Measurements from ENCODE around the gene CRLF1.

Gene CRLF1

GRCh38 chr19:18620311-18620710, 13.7 kb upstream of the CRLF1 start:
- Histone ChIP-seq H3K4me1 (ENCODE audit: insufficient read depth, low read length) (no peaks in the 10 kb centered on the region; the same call in 1 of the 2 replicates), H3K9me3 (ENCODE audit: control insufficient read depth, insufficient read depth, low read length) (no peaks in the 10 kb centered on the region), H3K36me3 (ENCODE audit: insufficient read depth, low read length) (no peaks in the 10 kb centered on the region), H3K9ac (ENCODE audit: low read depth, low read length) (no peak overlapping the region)

GRCh38 chr19:18618236-18618635, 11.6 kb upstream of the CRLF1 start:
- Histone ChIP-seq H3K4me1 (ENCODE audit: insufficient read depth, low read length) (no peaks in the 10 kb centered on the region; the same call in 1 of the 2 replicates), H3K9me3 (ENCODE audit: control insufficient read depth, insufficient read depth, low read length) (no peaks in the 10 kb centered on the region), H3K36me3 (ENCODE audit: insufficient read depth, low read length) (no peaks in the 10 kb centered on the region), H3K9ac (ENCODE audit: low read depth, low read length) (no peak overlapping the region)

GRCh38 chr19:18617562-18617961, 11.0 kb upstream of the CRLF1 start:
- no peaks in the 10 kb centered on the region for H3K9me3 ChIP-seq (ENCODE audit: control insufficient read depth, insufficient read depth, low read length)
- H3K36me3 ChIP-seq (ENCODE audit: insufficient read depth, low read length): no peaks in the 10 kb centered on the region
- no peak overlapping the region for H3K9ac ChIP-seq (ENCODE audit: low read depth, low read length)
- no peaks in the 10 kb centered on the region; the same call in 1 of the 2 replicates for H3K4me1 ChIP-seq (ENCODE audit: insufficient read depth, low read length)

- Histone ChIP-seq H3K4me1 (ENCODE audit: insufficient read depth, low read length) (peaks cover 3% of the 10 kb centered on the region; the same call in 1 of the 2 replicates), H3K36me3 (ENCODE audit: insufficient read depth, low read length) (no peaks in the 10 kb centered on the region), H3K9me3 (ENCODE audit: control insufficient read depth, insufficient read depth, low read length) (no peaks in the 10 kb centered on the region), H3K9ac (ENCODE audit: low read depth, low read length) (no peak overlapping the region)
These were observed 9.4 kb upstream of the CRLF1 start for GRCh38 chr19:18616023-18616422.

GRCh38 chr19:18613589-18614234, 7.1 kb upstream of the CRLF1 start:
- Histone ChIP-seq H3K9me3 (ENCODE audit: control insufficient read depth, insufficient read depth, low read length) (no peaks in the 10 kb centered on the region), H3K36me3 (ENCODE audit: insufficient read depth, low read length) (no peaks in the 10 kb centered on the region), H3K9ac (ENCODE audit: low read depth, low read length) (no peak overlapping the region; the same call in 1 of the 2 replicates), H3K4me1 (ENCODE audit: insufficient read depth, low read length) (peaks cover 15% of the 10 kb centered on the region)

- peak within 1 kb of the TSS; percentile 37; the same call in 1 of the 2 replicates for H3K9ac ChIP-seq (ENCODE audit: low read depth, low read length)
These were observed 6.4 kb upstream of the CRLF1 start, which contains the start of gene TMEM59L for GRCh38 chr19:18612772-18613588. TMEM59L (plus strand) TSS chr19:18612870; CDS start chr19:18612959, 89 bp downstream.

GRCh38 chr19:18612051-18612771, 5.6 kb upstream of the CRLF1 start:
- peaks cover 15% of the 10 kb centered on the region for H3K4me1 ChIP-seq (ENCODE audit: insufficient read depth, low read length)
- no peaks in the 10 kb centered on the region for H3K36me3 ChIP-seq (ENCODE audit: insufficient read depth, low read length)
- H3K9ac ChIP-seq (ENCODE audit: low read depth, low read length): peak overlapping the region; percentile 22; the same call in 1 of the 2 replicates
- H3K9me3 ChIP-seq (ENCODE audit: control insufficient read depth, insufficient read depth, low read length): no peaks in the 10 kb centered on the region

More at GRCh38 chr19:18612772-18613588, 6.4 kb upstream of the CRLF1 start, which contains the start of gene TMEM59L:
- peaks cover 15% of the 10 kb centered on the region for H3K4me1 ChIP-seq (ENCODE audit: insufficient read depth, low read length)
- no peaks in the 10 kb centered on the region for H3K36me3 ChIP-seq (ENCODE audit: insufficient read depth, low read length)
- no peaks in the 10 kb centered on the region for H3K9me3 ChIP-seq (ENCODE audit: control insufficient read depth, insufficient read depth, low read length)

GRCh38 chr19:18611327-18612050, 4.9 kb upstream of the CRLF1 start:
- H3K9ac ChIP-seq (ENCODE audit: low read depth, low read length): peak overlapping the region; percentile 37; the same call in 1 of the 2 replicates
- H3K4me1 ChIP-seq (ENCODE audit: insufficient read depth, low read length): peaks cover 15% of the 10 kb centered on the region
- no peaks in the 10 kb centered on the region for H3K36me3 ChIP-seq (ENCODE audit: insufficient read depth, low read length)
- H3K9me3 ChIP-seq (ENCODE audit: control insufficient read depth, insufficient read depth, low read length): no peaks in the 10 kb centered on the region

GRCh38 chr19:18610556-18611326, 4.1 kb upstream of the CRLF1 start:
- Histone ChIP-seq H3K36me3 (ENCODE audit: insufficient read depth, low read length) (no peaks in the 10 kb centered on the region), H3K9ac (ENCODE audit: low read depth, low read length) (peak overlapping the region; percentile 35; the same call in 1 of the 2 replicates), H3K4me1 (ENCODE audit: insufficient read depth, low read length) (peaks cover 15% of the 10 kb centered on the region), H3K9me3 (ENCODE audit: control insufficient read depth, insufficient read depth, low read length) (no peaks in the 10 kb centered on the region)

GRCh38 chr19:18610245-18610555, 3.6 kb upstream of the CRLF1 start:
- Histone ChIP-seq H3K9ac (ENCODE audit: low read depth, low read length) (no peak overlapping the region; the same call in 1 of the 2 replicates), H3K9me3 (ENCODE audit: control insufficient read depth, insufficient read depth, low read length) (no peaks in the 10 kb centered on the region), H3K36me3 (ENCODE audit: insufficient read depth, low read length) (no peaks in the 10 kb centered on the region), H3K4me1 (ENCODE audit: insufficient read depth, low read length) (peaks cover 15% of the 10 kb centered on the region)

- H3K9ac ChIP-seq (ENCODE audit: low read depth, low read length): no peak overlapping the region; the same call in 1 of the 2 replicates
- peaks cover 16% of the 10 kb centered on the region for H3K4me1 ChIP-seq (ENCODE audit: insufficient read depth, low read length)
- H3K36me3 ChIP-seq (ENCODE audit: insufficient read depth, low read length): no peaks in the 10 kb centered on the region
- no peaks in the 10 kb centered on the region for H3K9me3 ChIP-seq (ENCODE audit: control insufficient read depth, insufficient read depth, low read length)
These were observed 3.1 kb upstream of the CRLF1 start for GRCh38 chr19:18609717-18610051.

GRCh38 chr19:18608805-18609716, 2.5 kb upstream of the CRLF1 start:
- peaks cover 22% of the 10 kb centered on the region for H3K4me1 ChIP-seq (ENCODE audit: insufficient read depth, low read length)
- H3K36me3 ChIP-seq (ENCODE audit: insufficient read depth, low read length): no peaks in the 10 kb centered on the region
- H3K9ac ChIP-seq (ENCODE audit: low read depth, low read length): no peak overlapping the region
- no peaks in the 10 kb centered on the region for H3K9me3 ChIP-seq (ENCODE audit: control insufficient read depth, insufficient read depth, low read length)
